ENCODE results near the gene RUNX3. TPM values are rescaled to one million over a fixed set of nuclear protein-coding genes. Genes with fewer than 3 reads are reported as not detected.

Gene RUNX3
- polyA plus RNA-seq, 1 donor (not counting 4 experiments of a cell fraction or from before 2014, with no cell fraction given) = not detected

- peaks cover 17% of the 10 kb centered on the region for H3K4me1 ChIP-seq (ENCODE audit: control insufficient read depth, extremely low read depth, insufficient read depth, low read length)
- H3K9me3 ChIP-seq (ENCODE audit: control insufficient read depth, low read depth, low read length) = no peaks in the 10 kb centered on the region
- TF ChIP-seq, protein P1, sequence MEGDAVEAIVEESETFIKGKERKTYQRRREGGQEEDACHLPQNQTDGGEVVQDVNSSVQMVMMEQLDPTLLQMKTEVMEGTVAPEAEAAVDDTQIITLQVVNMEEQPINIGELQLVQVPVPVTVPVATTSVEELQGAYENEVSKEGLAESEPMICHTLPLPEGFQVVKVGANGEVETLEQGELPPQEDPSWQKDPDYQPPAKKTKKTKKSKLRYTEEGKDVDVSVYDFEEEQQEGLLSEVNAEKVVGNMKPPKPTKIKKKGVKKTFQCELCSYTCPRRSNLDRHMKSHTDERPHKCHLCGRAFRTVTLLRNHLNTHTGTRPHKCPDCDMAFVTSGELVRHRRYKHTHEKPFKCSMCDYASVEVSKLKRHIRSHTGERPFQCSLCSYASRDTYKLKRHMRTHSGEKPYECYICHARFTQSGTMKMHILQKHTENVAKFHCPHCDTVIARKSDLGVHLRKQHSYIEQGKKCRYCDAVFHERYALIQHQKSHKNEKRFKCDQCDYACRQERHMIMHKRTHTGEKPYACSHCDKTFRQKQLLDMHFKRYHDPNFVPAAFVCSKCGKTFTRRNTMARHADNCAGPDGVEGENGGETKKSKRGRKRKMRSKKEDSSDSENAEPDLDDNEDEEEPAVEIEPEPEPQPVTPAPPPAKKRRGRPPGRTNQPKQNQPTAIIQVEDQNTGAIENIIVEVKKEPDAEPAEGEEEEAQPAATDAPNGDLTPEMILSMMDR (optimal IDR thresholded peaks at IDR 0.05 in 1 of 3, IDR thresholded peaks at IDR 0.05 in 1 of 3, conservative IDR thresholded peaks at IDR 0.05 in 1 of 3; ENCODE audit: extremely low read depth in 1 of 3, insufficient read depth in 2 of 3, low read length in 3 of 3) = no peak
- no peak for TF ChIP-seq EZH2 (IDR thresholded peaks at IDR 0.05; ENCODE audit: low read length)
- H3K9ac ChIP-seq (ENCODE audit: control insufficient read depth, extremely low read depth, insufficient read depth, low read length) = no peak overlapping the region
- H3K27me3 ChIP-seq (ENCODE audit: control insufficient read depth, extremely low read depth, insufficient read depth, low read length) = peaks cover 6% of the 10 kb centered on the region
- DNase-seq (ENCODE audit: low read depth, low spot score) (no peak), FAIRE-seq (no peak)
- H3K4me3 ChIP-seq (ENCODE audit: control insufficient read depth in 2 of 3, extremely low read depth in 1 of 3, insufficient read depth in 2 of 3, low read depth in 1 of 3, low read length in 3 of 3) = no peak overlapping the region
- no peaks in the 10 kb centered on the region for H3K79me2 ChIP-seq (ENCODE audit: control insufficient read depth, insufficient read depth, low read length)
- no peaks in the 10 kb centered on the region for H4K20me1 ChIP-seq (ENCODE audit: control insufficient read depth, extremely low read depth, insufficient read depth, low read length)
- no peak overlapping the region for H3K4me2 ChIP-seq (ENCODE audit: control insufficient read depth, extremely low read depth, insufficient read depth, low read depth, low read length)
- no peaks in the 10 kb centered on the region for H3K9me1 ChIP-seq (ENCODE audit: control insufficient read depth, extremely low read depth, insufficient read depth, low read length)
- no peak overlapping the region for H3K27ac ChIP-seq (ENCODE audit: control insufficient read depth, insufficient read depth, low read length)
- no peak overlapping the region for H2AFZ ChIP-seq (ENCODE audit: control insufficient read depth, low read length)
- dilution Hi-C loops (cut with MboI; ENCODE audit: extremely low pct_ligation_motif_present, low sequenced_read_pairs) = no loop called here
- no peaks in the 10 kb centered on the region for H3K36me3 ChIP-seq (ENCODE audit: control insufficient read depth in 2 of 2, extremely low read depth in 1 of 2, insufficient read depth in 2 of 2, low read length in 2 of 2)
Measured at GRCh38 chr1:24966121-24966723, 36.1 kb upstream of the RUNX3 start.

- H3K9me3 ChIP-seq (ENCODE audit: control insufficient read depth, low read depth, low read length) = no peaks in the 10 kb centered on the region
- dilution Hi-C loops (cut with MboI; ENCODE audit: extremely low pct_ligation_motif_present, low sequenced_read_pairs) = no loop called here
- peaks cover 10% of the 10 kb centered on the region for H3K27me3 ChIP-seq (ENCODE audit: control insufficient read depth, extremely low read depth, insufficient read depth, low read length)
Measured at GRCh38 chr1:24965571-24965930, 35.5 kb upstream of the RUNX3 start.

More at GRCh38 chr1:24965571-24965930, 35.5 kb upstream of the RUNX3 start:
- no peak for FAIRE-seq
- H4K20me1 ChIP-seq (ENCODE audit: control insufficient read depth, extremely low read depth, insufficient read depth, low read length) = no peaks in the 10 kb centered on the region
- DNase-seq (ENCODE audit: low read depth, low spot score) = no peak
- no peak overlapping the region for H3K9ac ChIP-seq (ENCODE audit: control insufficient read depth, extremely low read depth, insufficient read depth, low read length)
- H3K27ac ChIP-seq (ENCODE audit: control insufficient read depth, insufficient read depth, low read length) = no peak overlapping the region
- H2AFZ ChIP-seq (ENCODE audit: control insufficient read depth, low read length) = no peak overlapping the region
- no peak overlapping the region for H3K4me2 ChIP-seq (ENCODE audit: control insufficient read depth, extremely low read depth, insufficient read depth, low read depth, low read length)
- TF ChIP-seq EZH2 (IDR thresholded peaks at IDR 0.05; ENCODE audit: low read length) = no peak
- TF ChIP-seq, protein P1 (optimal IDR thresholded peaks at IDR 0.05 in 1 of 3, IDR thresholded peaks at IDR 0.05 in 1 of 3, conservative IDR thresholded peaks at IDR 0.05 in 1 of 3; ENCODE audit: extremely low read depth in 1 of 3, insufficient read depth in 2 of 3, low read length in 3 of 3) = no peak
- peaks cover 10% of the 10 kb centered on the region for H3K4me1 ChIP-seq (ENCODE audit: control insufficient read depth, extremely low read depth, insufficient read depth, low read length)
- no peaks in the 10 kb centered on the region for H3K79me2 ChIP-seq (ENCODE audit: control insufficient read depth, insufficient read depth, low read length)
- no peaks in the 10 kb centered on the region for H3K9me1 ChIP-seq (ENCODE audit: control insufficient read depth, extremely low read depth, insufficient read depth, low read length)
- no peak overlapping the region for H3K4me3 ChIP-seq (ENCODE audit: control insufficient read depth in 2 of 3, extremely low read depth in 1 of 3, insufficient read depth in 2 of 3, low read depth in 1 of 3, low read length in 3 of 3)
- no peaks in the 10 kb centered on the region for H3K36me3 ChIP-seq (ENCODE audit: control insufficient read depth in 2 of 2, extremely low read depth in 1 of 2, insufficient read depth in 2 of 2, low read length in 2 of 2)

All from keratinocyte (primary cell).